GM12872 (cell line): Measurements from ENCODE around the gene PLA2G6.

Experiments
- TF ChIP-seq, protein P1 (sequence below): IDR thresholded peaks from 3 replicates; pipeline ENCODE4 v1.5.1; 2011; ENCODE audit warnings: low read depth, mild to moderate bottlenecking, low read length, moderate library complexity; ENCODE audit not compliant: insufficient read depth

PLA2G6 gene

DNA sequence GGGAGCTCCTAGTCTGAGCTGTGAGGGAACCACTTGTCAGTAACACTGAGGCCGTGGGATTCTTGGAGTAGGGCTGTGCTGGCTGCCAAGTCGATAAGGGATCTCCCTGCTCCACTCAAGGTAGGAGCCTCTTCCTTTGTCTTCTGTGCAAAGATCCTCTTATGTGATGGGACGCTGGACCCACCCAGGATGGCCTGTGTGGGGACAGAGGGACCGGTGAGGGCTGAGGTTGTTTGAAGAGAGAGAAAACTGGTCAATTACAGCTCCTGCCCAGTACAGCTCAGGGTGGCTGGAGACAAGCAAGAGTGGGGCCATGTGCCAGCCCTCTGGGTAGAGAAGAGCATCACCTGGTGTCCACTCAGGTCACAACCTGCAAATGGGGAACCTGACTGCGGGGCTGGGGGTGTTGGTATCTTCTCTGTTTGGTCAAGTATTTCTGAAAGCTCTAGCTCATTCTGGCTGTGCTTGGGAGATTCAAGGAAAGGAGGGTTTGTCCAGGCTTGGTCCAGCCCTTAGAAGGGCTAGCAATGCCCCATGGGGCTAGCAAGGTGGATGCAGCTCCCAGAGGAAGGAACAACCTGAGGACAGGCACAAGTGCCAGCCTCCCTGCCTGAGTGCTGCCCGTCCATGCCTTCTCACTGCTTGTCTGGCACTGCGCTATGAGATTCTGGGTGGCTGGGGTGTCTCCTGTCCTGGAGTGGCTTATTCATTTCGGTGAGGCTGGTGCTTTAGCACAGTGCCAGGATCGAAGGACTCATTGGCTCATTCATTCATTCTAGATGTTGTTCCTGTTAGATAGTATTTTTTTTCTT, 43.5 kb downstream of the PLA2G6 start:
- TF ChIP-seq, protein P1, sequence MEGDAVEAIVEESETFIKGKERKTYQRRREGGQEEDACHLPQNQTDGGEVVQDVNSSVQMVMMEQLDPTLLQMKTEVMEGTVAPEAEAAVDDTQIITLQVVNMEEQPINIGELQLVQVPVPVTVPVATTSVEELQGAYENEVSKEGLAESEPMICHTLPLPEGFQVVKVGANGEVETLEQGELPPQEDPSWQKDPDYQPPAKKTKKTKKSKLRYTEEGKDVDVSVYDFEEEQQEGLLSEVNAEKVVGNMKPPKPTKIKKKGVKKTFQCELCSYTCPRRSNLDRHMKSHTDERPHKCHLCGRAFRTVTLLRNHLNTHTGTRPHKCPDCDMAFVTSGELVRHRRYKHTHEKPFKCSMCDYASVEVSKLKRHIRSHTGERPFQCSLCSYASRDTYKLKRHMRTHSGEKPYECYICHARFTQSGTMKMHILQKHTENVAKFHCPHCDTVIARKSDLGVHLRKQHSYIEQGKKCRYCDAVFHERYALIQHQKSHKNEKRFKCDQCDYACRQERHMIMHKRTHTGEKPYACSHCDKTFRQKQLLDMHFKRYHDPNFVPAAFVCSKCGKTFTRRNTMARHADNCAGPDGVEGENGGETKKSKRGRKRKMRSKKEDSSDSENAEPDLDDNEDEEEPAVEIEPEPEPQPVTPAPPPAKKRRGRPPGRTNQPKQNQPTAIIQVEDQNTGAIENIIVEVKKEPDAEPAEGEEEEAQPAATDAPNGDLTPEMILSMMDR = no peak

DNA sequence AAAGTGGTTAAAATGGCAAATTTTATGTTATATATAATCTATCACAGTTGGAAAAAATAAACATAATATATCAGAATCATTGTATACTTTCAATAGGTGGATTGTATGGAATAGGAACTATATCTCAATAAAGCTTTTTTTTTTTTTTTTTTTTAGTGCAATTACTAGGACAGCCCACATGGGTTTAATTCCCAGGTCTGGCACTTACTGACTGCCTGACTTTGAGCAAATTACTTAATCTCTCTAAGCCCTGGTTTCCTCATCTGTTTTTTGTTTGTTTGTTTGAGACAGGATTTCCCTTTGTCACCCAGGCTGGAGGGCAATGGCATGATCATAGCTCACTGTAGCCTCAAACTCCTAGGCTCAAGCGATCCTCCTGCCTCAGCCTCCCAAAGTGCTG, 45.0 kb downstream of the PLA2G6 start:
- TF ChIP-seq, protein P1 = no peak

- TF ChIP-seq, protein P1 = no peak
Measured at GRCh38 chr22:38135133-38135706, 46.4 kb downstream of the PLA2G6 start.

GRCh38 chr22:38133331-38133730, 48.3 kb downstream of the PLA2G6 start:
- TF ChIP-seq, protein P1 = no peak

DNA sequence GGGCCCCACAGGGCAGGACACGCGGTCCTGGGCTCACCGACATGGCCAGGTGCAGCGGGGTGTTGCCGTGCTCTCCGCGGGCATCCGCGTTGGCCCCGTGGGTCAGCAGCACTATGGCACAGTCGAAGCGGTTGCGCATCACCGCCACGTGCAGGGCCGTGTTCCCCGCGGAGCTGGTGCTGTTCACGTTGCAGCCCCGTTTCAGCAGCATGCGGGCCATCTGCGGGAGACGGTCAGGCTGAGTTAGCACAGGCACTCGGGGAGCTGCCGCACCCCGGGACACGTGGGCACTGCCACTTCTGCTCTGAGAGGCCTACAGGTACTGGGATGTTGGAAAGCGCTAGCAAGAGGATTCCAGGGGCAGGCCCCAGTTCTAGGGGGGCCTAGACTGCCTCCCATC, 48.8 kb downstream of the PLA2G6 start:
- TF ChIP-seq, protein P1 = no peak

DNA sequence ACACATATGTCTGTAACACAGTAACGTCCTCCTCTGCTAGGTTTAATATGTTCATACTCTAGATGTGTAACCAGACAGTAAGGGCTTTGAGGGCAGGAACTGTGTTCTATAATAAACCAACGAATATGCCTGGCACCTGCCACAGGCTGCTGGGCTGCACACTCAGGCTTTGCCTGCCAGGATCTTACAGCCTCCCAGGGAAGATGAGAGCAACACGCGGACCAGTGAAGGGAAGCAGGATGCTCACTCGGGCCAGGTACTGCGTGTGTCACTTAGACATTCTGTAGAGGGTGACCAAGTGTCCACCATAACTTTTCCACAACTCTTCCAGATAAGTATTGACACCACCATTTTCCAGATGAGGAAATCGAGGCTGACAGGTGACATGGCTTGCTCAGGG, 49.5 kb downstream of the PLA2G6 start:
- TF ChIP-seq, protein P1 = no peak

GRCh38 chr22:38131399-38131798, 50.2 kb downstream of the PLA2G6 start:
- TF ChIP-seq, protein P1 = no peak
